Stimulated activated CD4-positive, alpha-beta T cell treated with anti-CD3 and anti-CD28 coated beads, Interleukin-12 subunit alpha, Interleukin-12 subunit beta, amount 100 ng/mL, for 24 hours (primary cell): ENCODE data around the gene INSIG2.
"Not testable (repeated sequence)": the region's sequence is repeated elsewhere in the genome, so short reads cannot be mapped to it uniquely, and the experiment has no call there.

Source experiments
- DNase-seq, 2 experiments: peaks; one replicate each; pipeline ENCODE4 v3.0.0-alpha.2; 2020; ENCODE audit warnings: low read depth in 2 of 2

Gene INSIG2

DNA sequence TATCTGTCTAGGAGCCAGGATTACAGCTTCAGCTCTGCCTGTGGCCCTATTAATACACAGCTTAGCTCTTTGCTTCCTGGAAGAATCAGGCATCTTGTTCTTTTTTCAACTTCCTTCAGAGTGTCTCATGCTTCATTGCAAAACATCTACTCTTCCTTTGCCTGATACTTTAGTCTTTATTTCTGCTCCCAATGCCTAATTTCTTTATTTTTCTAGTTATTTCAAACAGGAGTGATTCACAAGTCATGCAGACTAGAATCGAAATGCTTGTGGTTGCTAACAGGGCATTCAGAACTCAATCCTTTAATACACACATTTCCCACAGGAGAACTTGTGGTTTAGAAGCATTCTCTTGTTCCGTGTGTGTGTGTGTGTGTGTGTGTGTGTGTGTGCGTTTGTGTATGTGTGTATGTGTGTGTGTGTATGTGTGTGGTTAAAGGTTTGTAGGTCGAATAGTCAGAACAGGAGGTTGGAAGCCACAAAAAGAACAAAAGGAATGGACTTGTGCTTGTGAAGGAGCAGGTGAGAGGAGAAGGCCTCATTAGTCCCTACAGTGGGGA is 28.3 kb upstream of the INSIG2 start:
- peak in 1 of 2 experiments; percentile 7 for DNase-seq

DNA sequence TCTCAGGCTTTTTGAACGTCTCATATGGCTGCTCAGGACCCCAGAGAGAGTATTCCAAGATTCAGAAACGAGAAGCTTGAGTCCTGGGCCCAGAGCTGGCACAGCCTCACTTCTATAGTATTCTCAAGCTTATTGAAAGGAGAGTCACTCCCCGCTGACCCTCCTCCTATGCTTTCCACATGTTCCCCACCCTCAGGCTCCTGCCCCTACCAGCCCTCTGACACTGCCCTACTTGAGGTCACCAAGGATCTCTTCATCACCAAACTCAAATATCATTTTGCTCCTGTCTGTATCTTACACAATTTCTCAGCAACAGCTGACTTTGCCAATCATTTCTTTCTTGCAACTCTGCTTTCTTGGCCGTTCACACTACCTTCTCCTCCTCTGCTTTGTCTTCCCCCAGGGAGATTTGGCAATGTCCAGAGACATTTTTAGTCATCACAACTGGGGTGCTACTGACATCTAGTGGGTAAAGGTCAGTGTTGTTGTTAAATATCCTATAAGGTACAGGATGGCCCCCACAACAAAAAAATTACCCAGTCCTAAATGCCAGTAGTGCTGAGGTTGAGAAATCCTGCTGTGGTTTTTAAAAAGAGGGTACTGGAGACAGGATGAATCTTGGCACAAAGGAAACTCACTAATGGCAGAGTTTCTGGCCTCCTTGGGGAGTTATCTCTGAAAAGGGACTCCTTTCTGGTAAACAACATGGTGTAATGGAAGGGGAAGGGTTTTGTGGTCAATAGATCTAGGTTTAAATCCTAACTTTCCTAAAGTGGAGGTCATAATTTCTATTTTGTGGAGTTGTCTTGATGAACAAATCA is 26.9 kb upstream of the INSIG2 start:
- DNase-seq, result no peak

DNA sequence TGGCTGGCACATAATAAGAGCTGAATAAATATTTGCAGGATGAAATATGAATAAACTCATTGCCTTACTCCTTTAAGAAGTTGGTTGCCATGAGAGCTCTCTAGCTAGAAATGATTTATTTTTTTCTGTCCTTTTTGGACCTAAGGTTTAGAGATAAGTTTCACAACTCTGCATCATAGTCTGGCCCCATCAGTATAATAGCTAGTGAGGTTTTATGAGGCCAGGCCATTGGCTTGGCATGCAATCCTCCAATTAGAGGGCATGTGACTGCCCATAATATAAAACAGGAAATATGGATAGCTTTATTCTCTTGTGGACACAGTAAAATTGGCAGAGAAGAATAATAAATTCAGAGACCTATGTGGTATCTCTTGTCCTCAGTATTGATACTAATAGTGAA is 26.2 kb upstream of the INSIG2 start:
- DNase-seq, result no peak

GRCh38 chr2:118062669-118063068 is 25.6 kb upstream of the INSIG2 start:
- no peak for DNase-seq

- no peak for DNase-seq
These were observed 23.1 kb upstream of the INSIG2 start for GRCh38 chr2:118065015-118065706.

- DNase-seq, result no peak
These were observed 22.3 kb upstream of the INSIG2 start for GRCh38 chr2:118065921-118066511.

GRCh38 chr2:118077636-118078247 is 10.5 kb upstream of the INSIG2 start:
- no peak for DNase-seq

GRCh38 chr2:118078734-118079133 is 9.5 kb upstream of the INSIG2 start:
- no peak for DNase-seq

DNA sequence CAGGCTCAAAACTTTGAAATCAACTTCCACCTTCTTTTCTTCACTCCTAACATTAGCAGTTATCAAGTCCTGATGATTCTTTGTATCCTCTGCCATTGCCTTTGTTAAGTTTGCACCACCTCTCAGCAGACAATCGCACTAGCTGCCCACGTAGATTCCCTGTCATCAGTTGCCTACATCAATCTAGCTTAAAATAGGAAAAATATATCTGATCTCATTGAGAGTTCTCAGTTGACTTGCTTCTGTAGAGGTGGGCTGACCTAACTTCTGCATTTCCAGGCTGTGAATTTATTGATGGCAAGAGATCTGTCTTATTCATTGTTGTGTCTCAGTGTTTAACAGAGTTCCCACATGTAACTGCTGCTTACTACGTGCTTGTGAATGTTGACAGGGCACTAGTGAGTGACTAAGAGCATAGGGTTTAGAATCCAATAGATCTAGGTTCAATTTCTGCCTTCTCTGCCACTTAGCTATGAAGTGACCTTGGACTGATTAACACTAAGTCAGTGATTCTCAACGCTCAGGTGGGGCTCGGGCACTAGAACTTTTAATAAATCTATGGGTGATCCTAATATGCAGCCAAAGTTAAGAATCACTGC is 3.7 kb upstream of the INSIG2 start:
- no peak for DNase-seq

- no peak for DNase-seq
These were observed 2.9 kb upstream of the INSIG2 start for GRCh38 chr2:118085173-118086023.

DNA sequence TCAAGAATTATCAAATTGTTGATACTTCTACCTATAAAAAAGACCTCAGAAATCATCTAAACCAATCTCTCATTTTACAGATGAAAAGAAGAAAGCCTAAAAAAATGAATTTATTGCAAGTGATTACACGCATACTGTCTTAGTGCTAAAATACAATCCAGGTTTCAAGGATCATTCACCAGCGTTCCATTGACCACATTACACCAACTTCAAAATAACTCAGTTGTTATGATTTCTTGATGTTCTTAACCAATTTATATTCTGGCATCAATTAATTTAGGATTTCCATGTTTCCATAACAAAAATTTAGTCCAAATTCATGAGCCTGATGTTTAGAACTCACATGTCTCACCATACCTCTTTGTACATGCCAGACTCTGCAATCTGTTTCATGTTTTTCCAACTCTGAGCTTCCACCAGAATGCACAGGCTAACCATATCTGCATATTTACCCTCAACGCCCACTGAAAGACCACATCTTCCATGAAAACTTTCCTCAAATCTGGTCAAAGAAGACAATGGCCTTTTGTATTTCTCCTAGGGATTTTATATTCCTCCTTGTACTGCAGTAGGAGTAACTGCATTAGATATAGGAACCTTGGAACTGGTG is 2.1 kb upstream of the INSIG2 start:
- DNase-seq, result no peak

GRCh38 chr2:118089139-118089800 is 999 bp downstream of the INSIG2 start:
- DNase-seq, result no peak

- DNase-seq, result no peak
These were observed 2.3 kb downstream of the INSIG2 start for GRCh38 chr2:118090387-118091139.

- no peak for DNase-seq
These were observed 2.8 kb downstream of the INSIG2 start for GRCh38 chr2:118091140-118091478.

DNA sequence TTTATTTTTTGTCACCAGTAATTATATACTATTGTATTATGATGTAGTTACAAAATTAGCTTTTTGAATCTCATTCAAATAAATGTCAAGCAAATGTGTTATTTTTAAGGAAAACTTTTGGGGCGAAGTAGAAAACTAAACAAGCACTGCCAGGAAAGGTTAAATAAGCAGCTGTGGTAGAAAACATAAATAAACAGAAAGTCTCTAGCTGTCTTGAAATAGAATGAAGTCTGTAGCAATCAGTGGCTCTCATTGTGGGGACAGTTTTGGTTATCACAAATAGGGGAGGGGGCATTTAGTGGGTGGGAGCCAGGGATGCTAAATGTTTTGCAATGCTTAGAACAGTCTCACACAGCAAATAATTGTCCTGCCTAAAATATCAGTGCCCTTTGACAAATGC is 3.4 kb downstream of the INSIG2 start:
- no peak for DNase-seq

DNA sequence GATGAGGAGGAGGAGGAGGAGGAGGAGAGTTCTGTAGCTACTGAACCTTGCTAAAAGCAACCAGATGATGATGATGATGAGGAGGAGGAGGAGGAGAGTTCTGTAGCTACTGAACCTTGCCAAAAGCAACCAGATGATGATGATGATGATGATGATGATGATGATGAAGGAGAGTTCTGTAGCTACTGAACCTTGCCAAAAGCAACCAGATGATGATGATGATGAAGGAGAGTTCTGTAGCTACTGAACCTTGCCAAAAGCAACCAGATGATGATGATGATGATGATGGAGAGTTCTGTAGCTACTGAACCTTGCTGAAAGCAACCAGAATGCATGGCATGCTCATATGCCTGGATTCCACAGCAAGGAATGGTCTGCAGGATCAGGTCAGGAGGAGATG is 5.8 kb downstream of the INSIG2 start:
- DNase-seq, result not testable (repeated sequence)

- DNase-seq, result no peak
These were observed 6.2 kb downstream of the INSIG2 start for GRCh38 chr2:118094503-118094902.

- DNase-seq, result no peak
These were observed 7.3 kb downstream of the INSIG2 start for GRCh38 chr2:118095610-118096009.

DNA sequence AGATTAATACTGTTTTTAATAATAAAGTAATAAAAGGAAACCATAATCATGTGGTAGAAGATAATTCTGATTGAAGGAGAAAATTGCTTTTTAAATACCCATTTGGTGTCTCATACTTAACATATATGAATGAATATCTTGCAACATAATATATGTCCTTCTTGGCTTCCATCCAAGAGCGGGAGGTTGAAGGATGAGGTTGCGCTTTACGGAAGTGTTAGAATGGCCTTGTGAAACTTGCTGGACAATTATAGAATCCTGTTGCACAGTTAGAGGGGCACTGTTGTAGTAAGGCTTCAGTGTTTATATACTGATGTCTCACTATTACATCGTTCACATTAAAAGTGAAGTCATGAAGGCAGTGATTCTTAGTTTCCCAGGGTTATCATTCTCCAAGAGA is 9.4 kb downstream of the INSIG2 start:
- no peak for DNase-seq
